ENCODE data around the gene DLG2.
"Not testable (repeated sequence)": the region's sequence is repeated elsewhere in the genome, so short reads cannot be mapped to it uniquely, and the experiment has no call there.

The DLG2 gene

GRCh38 chr11:84817998-84818397 is 809.1 kb downstream of the DLG2 start:
- DNase-seq, result no peak

- DNase-seq, result no peak
These were observed 814.6 kb downstream of the DLG2 start for GRCh38 chr11:84812471-84812969.

GRCh38 chr11:84806354-84806753 is 820.8 kb downstream of the DLG2 start:
- no peak for DNase-seq

- DNase-seq, result no peak
These were observed 823.1 kb downstream of the DLG2 start for GRCh38 chr11:84804041-84804440.

GRCh38 chr11:84800755-84801346 is 826.3 kb downstream of the DLG2 start:
- DNase-seq, result no peak

- no peak for DNase-seq
These were observed 828.0 kb downstream of the DLG2 start for GRCh38 chr11:84799112-84799511.

- no peak for DNase-seq
These were observed 831.4 kb downstream of the DLG2 start for GRCh38 chr11:84795698-84796097.

- DNase-seq, result no peak
These were observed 832.3 kb downstream of the DLG2 start for GRCh38 chr11:84794663-84795443.

- DNase-seq, result no peak
These were observed 833.8 kb downstream of the DLG2 start for GRCh38 chr11:84793318-84793717.

GRCh38 chr11:84790849-84791427 is 836.2 kb downstream of the DLG2 start:
- DNase-seq, result no peak

- no peak for DNase-seq
These were observed 838.9 kb downstream of the DLG2 start for GRCh38 chr11:84788220-84788619.

GRCh38 chr11:84784158-84784557 is 843.0 kb downstream of the DLG2 start:
- DNase-seq, result not testable (repeated sequence)

GRCh38 chr11:84780689-84781293 is 846.4 kb downstream of the DLG2 start:
- DNase-seq, result no peak

GRCh38 chr11:84775503-84775902 is 851.6 kb downstream of the DLG2 start:
- DNase-seq, result no peak

- no peak for DNase-seq
These were observed 863.2 kb downstream of the DLG2 start for GRCh38 chr11:84763931-84764330.

GRCh38 chr11:84757711-84758110 is 869.4 kb downstream of the DLG2 start:
- no peak for DNase-seq

- no peak for DNase-seq
These were observed 875.8 kb downstream of the DLG2 start for GRCh38 chr11:84751371-84751770.

GRCh38 chr11:84747871-84748270 is 879.3 kb downstream of the DLG2 start:
- DNase-seq, result no peak

GRCh38 chr11:84740050-84740449 is 887.1 kb downstream of the DLG2 start:
- DNase-seq, result no peak

GRCh38 chr11:84724256-84724655 is 902.9 kb downstream of the DLG2 start:
- no peak for DNase-seq

- DNase-seq, result no peak
These were observed 904.5 kb downstream of the DLG2 start for GRCh38 chr11:84722583-84723108.

- no peak for DNase-seq
These were observed 905.6 kb downstream of the DLG2 start for GRCh38 chr11:84721561-84721961.

GRCh38 chr11:84720706-84721402 is 906.3 kb downstream of the DLG2 start:
- DNase-seq, result no peak
